SJCRH30 (cell line): ENCODE data around the gene TNS3. TPM values are rescaled to one million over a fixed set of nuclear protein-coding genes. Genes with fewer than 3 reads are reported as not detected.

Experiments
- DNase-seq, 2 experiments: peaks; one replicate each; pipeline ENCODE4 v3.0.0-alpha.2; 2015 to 2020
- H3K27ac ChIP-seq: fragments of 250-450 bp; sonication (Bioruptor Pico); 2 replicates; pipeline ENCODE4 v1.5.1; 2020; ENCODE audit warnings: mild to moderate bottlenecking, moderate library complexity
- H3K27me3 ChIP-seq: fragments of 250-450 bp; sonication (Bioruptor Pico); 2 replicates; pipeline ENCODE4 v1.5.1; 2020; ENCODE audit warnings: mild to moderate bottlenecking, moderate library complexity
- H3K36me3 ChIP-seq: fragments of 250-450 bp; sonication (Bioruptor Pico); 2 replicates; pipeline ENCODE4 v1.5.1; 2020; ENCODE audit warnings: mild to moderate bottlenecking, moderate library complexity
- H3K4me1 ChIP-seq: fragments of 250-450 bp; sonication (Bioruptor Pico); 2 replicates; pipeline ENCODE4 v1.5.1; 2020; ENCODE audit warnings: mild to moderate bottlenecking, moderate library complexity
- H3K4me3 ChIP-seq: fragments of 250-450 bp; sonication (Bioruptor Pico); 2 replicates; pipeline ENCODE4 v1.5.1; 2020; ENCODE audit warnings: mild to moderate bottlenecking, moderate library complexity
- H3K9me3 ChIP-seq: fragments of 250-450 bp; sonication (Bioruptor Pico); replicated peaks from 2 replicates; pipeline ENCODE4 v1.5.1; 2020; ENCODE audit warnings: mild to moderate bottlenecking, moderate library complexity
- total RNA-seq: library from RNA; depleted of rRNA; stranded (reverse); fragments of >200 nt; shearing (Covaris generic); gene quantifications from 2 replicates; pipeline ENCODE4 v1.2.3, GENCODE V29; 2014

Gene TNS3
- total RNA-seq, 1 experiment from 2014 or later, result 65.1 TPM

DNA sequence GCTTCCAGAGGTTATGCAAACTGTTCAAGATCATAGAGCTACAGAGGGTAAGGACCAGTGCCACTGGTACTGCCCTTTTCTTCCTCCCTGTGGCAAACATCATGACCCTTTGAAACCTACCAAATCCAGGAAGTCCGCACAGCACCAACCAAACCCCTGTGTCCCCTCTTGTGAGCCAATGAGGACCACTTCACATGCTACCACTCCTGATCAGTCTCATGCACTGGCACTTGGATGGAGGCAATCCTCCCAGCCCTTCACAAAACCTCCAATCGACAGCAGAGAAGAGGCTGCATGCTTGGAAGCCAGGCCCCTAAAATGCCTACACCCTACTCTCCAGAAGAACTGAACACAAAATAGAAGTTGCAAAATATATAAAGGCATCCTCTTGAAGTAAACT, 248.0 kb downstream of the TNS3 start:
- Histone ChIP-seq H3K4me1 (peaks cover 26% of the 10 kb centered on the region), H3K4me3 (no peak overlapping the region), H3K9me3 (no peaks in the 10 kb centered on the region), H3K27me3 (no peaks in the 10 kb centered on the region), H3K27ac (no peak overlapping the region), H3K36me3 (peaks cover 35% of the 10 kb centered on the region)
- no peak for DNase-seq

DNA sequence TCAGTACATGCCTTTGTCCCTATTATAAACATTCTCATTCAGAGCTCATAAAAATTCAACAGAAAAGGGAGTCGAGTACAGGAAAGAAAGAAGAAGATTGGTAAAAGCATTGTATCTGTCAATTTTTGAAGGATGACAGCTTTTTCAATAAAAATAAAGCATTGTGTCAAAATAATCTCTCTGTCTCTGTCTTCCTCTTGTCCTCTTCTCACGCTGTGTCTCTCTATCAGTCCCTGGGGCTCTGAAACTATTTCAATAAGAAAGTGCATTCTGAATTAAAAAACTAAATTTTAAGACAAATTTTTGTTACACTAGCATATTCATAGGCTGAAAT, 248.4 kb downstream of the TNS3 start:
- no peak overlapping the region for H3K4me3 ChIP-seq
- H3K27ac ChIP-seq, result no peak overlapping the region
- H3K9me3 ChIP-seq, result no peaks in the 10 kb centered on the region
- peaks cover 31% of the 10 kb centered on the region for H3K4me1 ChIP-seq
- H3K27me3 ChIP-seq, result no peaks in the 10 kb centered on the region
- DNase-seq, result no peak
- H3K36me3 ChIP-seq, result peaks cover 34% of the 10 kb centered on the region

DNA sequence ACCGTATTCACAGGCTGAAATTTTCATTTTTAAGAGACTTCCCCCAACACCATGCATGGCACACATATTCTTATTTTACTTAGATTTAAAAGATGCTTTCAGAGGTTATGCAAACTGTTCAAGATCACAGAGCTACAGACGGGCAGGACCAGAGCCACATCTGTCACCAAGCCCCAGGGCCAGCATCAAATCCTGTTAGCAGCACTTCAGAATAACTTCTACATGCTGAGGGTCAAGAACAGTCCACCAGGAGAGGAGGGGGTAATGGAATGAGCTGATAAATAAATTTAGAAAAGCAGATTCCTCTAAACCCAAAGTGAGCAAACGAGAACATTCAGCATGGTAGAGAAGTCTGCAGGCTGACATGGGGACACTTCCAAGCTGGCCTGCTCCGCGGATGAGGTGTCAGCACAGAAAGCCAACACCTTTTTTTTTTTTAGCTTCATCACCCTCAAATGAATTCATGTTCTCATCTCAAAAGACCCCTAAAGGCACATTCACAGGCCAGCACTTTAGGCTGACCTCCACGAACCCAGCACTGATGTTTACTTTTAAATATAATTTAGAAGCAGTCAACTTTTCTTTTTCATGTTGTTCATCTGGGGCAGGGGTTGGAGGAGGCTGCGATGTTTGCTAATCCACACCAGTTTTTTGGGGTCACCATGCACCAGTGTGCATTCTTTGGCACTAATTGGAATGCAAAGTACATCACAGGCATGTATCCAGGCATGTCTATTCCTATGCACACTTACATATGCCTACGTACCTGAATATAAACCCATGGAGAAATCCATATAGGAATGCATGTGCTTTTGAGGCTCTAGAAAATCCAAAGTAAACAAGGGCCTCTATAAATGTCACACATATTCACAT, 249.0 kb downstream of the TNS3 start:
- Histone ChIP-seq H3K4me1 (peaks cover 32% of the 10 kb centered on the region), H3K27me3 (no peaks in the 10 kb centered on the region), H3K9me3 (no peaks in the 10 kb centered on the region), H3K27ac (no peak overlapping the region), H3K4me3 (no peak overlapping the region), H3K36me3 (peaks cover 29% of the 10 kb centered on the region; the same call in 1 of the 2 replicates)
- no peak for DNase-seq

DNA sequence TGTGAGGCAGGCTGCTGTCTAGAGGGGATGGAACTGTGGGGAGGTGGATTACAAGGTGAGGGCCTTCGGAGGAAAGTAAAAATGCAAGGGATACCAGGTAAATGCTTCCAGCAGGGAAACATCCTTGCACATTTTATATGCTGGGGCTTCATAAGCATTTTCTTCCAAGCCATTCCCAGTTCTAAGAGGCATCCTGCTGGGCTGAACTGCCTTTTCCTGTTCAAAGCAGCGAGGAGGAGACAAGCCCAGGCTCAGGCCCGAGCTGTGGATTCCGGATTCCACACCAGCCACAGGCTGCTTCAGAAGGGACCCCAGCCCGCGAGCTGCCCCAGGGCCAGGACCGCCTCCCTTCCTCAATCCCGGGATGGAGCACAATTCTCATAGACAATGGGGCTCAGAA, 249.7 kb downstream of the TNS3 start:
- Histone ChIP-seq H3K4me3 (no peak overlapping the region), H3K27ac (no peak overlapping the region), H3K9me3 (no peaks in the 10 kb centered on the region), H3K4me1 (peaks cover 36% of the 10 kb centered on the region), H3K27me3 (no peaks in the 10 kb centered on the region), H3K36me3 (peaks cover 26% of the 10 kb centered on the region; the same call in 1 of the 2 replicates)
- DNase-seq, result no peak

- H3K4me1 ChIP-seq, result peaks cover 26% of the 10 kb centered on the region
- no peak overlapping the region for H3K27ac ChIP-seq
- H3K9me3 ChIP-seq, result no peaks in the 10 kb centered on the region
- peaks cover 24% of the 10 kb centered on the region; the same call in 1 of the 2 replicates for H3K36me3 ChIP-seq
- no peaks in the 10 kb centered on the region for H3K27me3 ChIP-seq
- DNase-seq, result no peak
- H3K4me3 ChIP-seq, result no peak overlapping the region
Measured at GRCh38 chr7:47331179-47331565, 250.7 kb downstream of the TNS3 start.

GRCh38 chr7:47330561-47331178, 251.2 kb downstream of the TNS3 start:
- H3K4me3 ChIP-seq, result no peak overlapping the region
- H3K9me3 ChIP-seq, result no peaks in the 10 kb centered on the region
- H3K27me3 ChIP-seq, result no peaks in the 10 kb centered on the region
- peaks cover 21% of the 10 kb centered on the region; the same call in 1 of the 2 replicates for H3K36me3 ChIP-seq
- no peak for DNase-seq
- H3K27ac ChIP-seq, result no peak overlapping the region
- H3K4me1 ChIP-seq, result peaks cover 21% of the 10 kb centered on the region

GRCh38 chr7:47330026-47330425, 251.9 kb downstream of the TNS3 start:
- H3K27ac ChIP-seq, result no peak overlapping the region
- DNase-seq, result no peak
- H3K36me3 ChIP-seq, result peaks cover 15% of the 10 kb centered on the region; the same call in 1 of the 2 replicates

DNA sequence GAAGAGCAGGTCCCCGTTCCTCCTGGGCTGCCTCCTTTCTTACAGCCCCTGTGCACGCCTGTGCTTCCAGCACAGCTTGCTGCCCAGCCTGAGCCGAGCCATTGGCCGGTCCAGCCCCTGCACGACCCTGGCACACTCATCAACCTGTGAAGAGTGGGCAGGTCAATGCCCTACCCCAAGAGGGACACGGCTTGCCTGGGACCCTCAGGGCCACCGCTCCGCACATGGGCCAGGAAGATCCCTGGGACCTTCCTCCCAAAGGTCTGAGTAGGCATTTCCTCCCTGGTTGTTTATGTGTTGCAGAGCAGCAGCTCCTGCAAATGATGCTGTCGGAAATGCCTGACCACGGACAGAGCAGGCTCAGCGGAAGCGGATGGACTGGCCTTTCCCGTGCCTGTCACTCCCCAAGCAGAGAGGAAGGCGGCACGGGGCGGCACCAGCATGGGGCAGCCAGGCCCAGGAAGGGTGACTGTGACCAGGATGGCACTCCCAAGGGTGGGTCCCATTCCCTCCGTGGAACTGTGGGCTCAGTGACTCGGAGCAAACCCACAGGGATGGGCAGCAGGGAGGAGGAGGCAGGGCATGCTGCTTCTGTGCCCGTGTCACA, 252.5 kb downstream of the TNS3 start:
- DNase-seq, result no peak
- no peak overlapping the region for H3K27ac ChIP-seq

More at GRCh38 chr7:47330026-47330425, 251.9 kb downstream of the TNS3 start:
- Histone ChIP-seq H3K27me3 (no peaks in the 10 kb centered on the region), H3K9me3 (no peaks in the 10 kb centered on the region), H3K4me3 (no peak overlapping the region), H3K4me1 (peaks cover 19% of the 10 kb centered on the region)

DNA sequence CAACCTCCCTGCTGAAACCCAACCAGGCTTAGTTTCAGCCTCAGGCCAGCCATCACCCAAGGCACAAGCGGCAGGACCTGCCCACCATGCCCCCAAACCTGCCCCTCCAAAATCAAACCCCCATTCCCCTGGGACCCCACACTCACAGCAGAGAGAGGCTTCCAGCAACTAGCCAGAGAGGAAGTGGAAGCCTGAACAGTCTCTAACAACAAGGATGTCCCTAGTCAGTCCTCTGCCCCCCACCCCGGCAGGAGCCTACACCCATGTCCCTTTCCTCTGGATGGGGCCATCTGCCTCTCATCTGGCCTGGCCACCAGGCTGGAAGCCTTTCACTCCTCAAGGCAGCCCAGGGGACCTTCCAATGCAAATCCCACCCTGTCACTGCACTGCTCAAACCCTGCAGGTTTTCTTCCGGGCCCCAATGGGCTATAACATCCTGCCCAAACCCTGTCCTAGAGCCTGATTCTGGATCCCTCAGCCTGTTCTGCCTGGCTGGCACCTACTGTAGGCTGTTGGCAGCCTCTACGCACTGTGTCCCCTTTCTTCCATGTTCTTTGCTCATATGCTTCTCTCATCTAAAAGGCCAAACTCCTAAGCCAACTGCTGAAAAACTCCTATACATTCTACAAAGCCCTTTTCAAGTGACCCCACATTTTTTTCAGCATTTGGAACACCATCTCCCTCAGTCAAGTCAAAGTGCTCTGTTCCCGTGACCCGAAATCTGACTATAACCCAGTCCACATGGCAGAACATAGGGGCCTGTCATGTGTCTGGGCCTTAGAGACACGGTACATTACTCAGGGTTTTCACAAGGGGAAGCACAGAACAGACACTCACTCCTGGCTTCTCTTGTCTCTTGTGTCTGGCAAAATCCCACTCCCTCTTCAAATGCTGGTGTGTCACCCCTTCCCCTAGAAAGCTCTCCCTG, 253.3 kb downstream of the TNS3 start:
- peaks cover 19% of the 10 kb centered on the region for H3K4me1 ChIP-seq
- no peak for DNase-seq
- peak overlapping the region; percentile 49 for H3K4me3 ChIP-seq
- H3K36me3 ChIP-seq, result peaks cover 11% of the 10 kb centered on the region; the same call in 1 of the 2 replicates
- H3K9me3 ChIP-seq, result no peaks in the 10 kb centered on the region
- no peaks in the 10 kb centered on the region for H3K27me3 ChIP-seq
- H3K27ac ChIP-seq, result peak overlapping the region; percentile 72

More for the DNA sequence above, 252.5 kb downstream of the TNS3 start:
- H3K27me3 ChIP-seq, result no peaks in the 10 kb centered on the region
- peaks cover 12% of the 10 kb centered on the region; the same call in 1 of the 2 replicates for H3K36me3 ChIP-seq
- H3K9me3 ChIP-seq, result no peaks in the 10 kb centered on the region
- H3K4me1 ChIP-seq, result peaks cover 19% of the 10 kb centered on the region
- H3K4me3 ChIP-seq, result no peak overlapping the region

- H3K4me3 ChIP-seq, result peak overlapping the region; percentile 49
- H3K9me3 ChIP-seq, result no peaks in the 10 kb centered on the region
- peaks cover 15% of the 10 kb centered on the region for H3K4me1 ChIP-seq
- no peaks in the 10 kb centered on the region for H3K27me3 ChIP-seq
- H3K27ac ChIP-seq, result peak overlapping the region; percentile 72
- H3K36me3 ChIP-seq, result peaks cover 5% of the 10 kb centered on the region; the same call in 1 of the 2 replicates
- peak; percentile 94 to 95 for DNase-seq
Measured at GRCh38 chr7:47327698-47328391, 254.1 kb downstream of the TNS3 start.

DNA sequence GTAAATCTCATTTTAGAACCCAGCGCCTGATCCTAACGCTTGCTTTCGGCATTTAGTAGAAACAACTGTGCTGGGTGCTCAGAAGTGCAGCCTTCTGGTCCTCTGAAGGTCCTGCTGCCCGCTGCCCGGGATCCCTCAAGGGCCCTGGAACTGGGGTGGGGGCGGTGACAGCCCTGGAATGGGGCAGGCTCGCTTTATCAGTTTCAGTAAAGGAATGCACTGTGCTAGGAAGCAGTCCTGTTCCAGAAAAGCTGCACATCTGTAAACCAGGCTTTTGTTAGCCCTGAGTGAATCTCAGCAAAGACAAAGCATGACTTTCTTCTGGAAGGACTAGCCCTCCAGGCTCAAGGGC, 254.6 kb downstream of the TNS3 start:
- Histone ChIP-seq H3K36me3 (peaks cover 5% of the 10 kb centered on the region; the same call in 1 of the 2 replicates), H3K27me3 (no peaks in the 10 kb centered on the region), H3K27ac (peak overlapping the region; percentile 72), H3K4me1 (peaks cover 18% of the 10 kb centered on the region), H3K4me3 (peak overlapping the region; percentile 49; the same call in 1 of the 2 replicates), H3K9me3 (no peaks in the 10 kb centered on the region)
- no peak for DNase-seq

GRCh38 chr7:47326808-47327207, 255.1 kb downstream of the TNS3 start:
- no peaks in the 10 kb centered on the region for H3K9me3 ChIP-seq
- no peaks in the 10 kb centered on the region for H3K27me3 ChIP-seq
- peak in 1 of 2 experiments; percentile 31 for DNase-seq
- H3K4me3 ChIP-seq, result no peak overlapping the region
- peaks cover 22% of the 10 kb centered on the region for H3K4me1 ChIP-seq
- H3K36me3 ChIP-seq, result peaks cover 3% of the 10 kb centered on the region; the same call in 1 of the 2 replicates
- H3K27ac ChIP-seq, result no peak overlapping the region

DNA sequence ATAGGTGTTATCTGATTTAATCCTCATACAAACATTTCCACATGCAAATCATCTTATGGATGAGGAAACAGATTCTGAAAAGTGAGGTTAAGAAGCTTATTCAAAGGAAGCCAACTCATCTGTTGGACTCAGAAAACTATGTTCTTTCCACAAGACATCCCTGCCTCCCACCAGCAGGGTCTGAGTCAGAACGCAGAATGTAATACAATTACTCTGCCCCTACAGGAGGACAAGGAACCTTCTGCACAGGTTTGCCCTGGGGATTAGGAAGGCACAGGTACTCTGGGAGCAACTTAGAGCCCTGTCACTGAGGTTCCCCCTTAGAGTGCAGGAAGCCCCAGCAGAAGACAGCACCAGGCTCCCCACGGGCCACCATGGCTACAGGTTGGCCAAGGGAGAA, 255.7 kb downstream of the TNS3 start:
- Histone ChIP-seq H3K4me1 (peaks cover 25% of the 10 kb centered on the region), H3K27ac (no peak overlapping the region), H3K27me3 (no peaks in the 10 kb centered on the region), H3K36me3 (peaks cover under 1% of the 10 kb centered on the region; the same call in 1 of the 2 replicates), H3K9me3 (no peaks in the 10 kb centered on the region), H3K4me3 (no peak overlapping the region)
- DNase-seq, result no peak

- H3K27ac ChIP-seq, result no peak overlapping the region
- H3K27me3 ChIP-seq, result no peaks in the 10 kb centered on the region
- H3K4me3 ChIP-seq, result no peak overlapping the region
- H3K4me1 ChIP-seq, result peaks cover 25% of the 10 kb centered on the region
- H3K36me3 ChIP-seq, result peaks cover 8% of the 10 kb centered on the region; the same call in 1 of the 2 replicates
- no peak for DNase-seq
- H3K9me3 ChIP-seq, result no peaks in the 10 kb centered on the region
Measured at GRCh38 chr7:47325337-47325736, 256.6 kb downstream of the TNS3 start.
